GM10847 (cell line): ENCODE measurements around the gene MFAP2.

ENCODE experiments used
- POLR2A ChIP-seq: IDR thresholded peaks from 2 replicates; pipeline ENCODE4 v1.6.1; 2011; ENCODE audit not compliant: insufficient read length; ENCODE audit errors: extremely low read depth

Gene MFAP2

GRCh38 chr1:16980473-16981268 lies at the start of gene MFAP2:
TSS of gene MFAP2 (minus strand) at chr1:16980620. CDS start at chr1:16978273, 2,347 bp downstream.
- no peak for TF ChIP-seq POLR2A

GRCh38 chr1:17030206-17030605 lies 49.8 kb upstream of the MFAP2 start:
- TF ChIP-seq POLR2A = no peak

GRCh38 chr1:17028662-17029188 lies 48.3 kb upstream of the MFAP2 start:
- TF ChIP-seq POLR2A = no peak

- no peak for TF ChIP-seq POLR2A
These were observed 47.5 kb upstream of the MFAP2 start for GRCh38 chr1:17027900-17028299.

- no peak for TF ChIP-seq POLR2A
These were observed 47.0 kb upstream of the MFAP2 start for GRCh38 chr1:17027403-17027802.

GRCh38 chr1:17024721-17025120 lies 44.3 kb upstream of the MFAP2 start:
- TF ChIP-seq POLR2A = no peak

GRCh38 chr1:17023573-17023972 lies 43.2 kb upstream of the MFAP2 start:
- no peak for TF ChIP-seq POLR2A

GRCh38 chr1:17023102-17023501 lies 42.7 kb upstream of the MFAP2 start:
- no peak for TF ChIP-seq POLR2A

GRCh38 chr1:17021896-17022295 lies 41.5 kb upstream of the MFAP2 start:
- TF ChIP-seq POLR2A = no peak

- TF ChIP-seq POLR2A = no peak
These were observed 40.1 kb upstream of the MFAP2 start for GRCh38 chr1:17020502-17020901.

GRCh38 chr1:17018849-17019248 lies 38.4 kb upstream of the MFAP2 start:
- TF ChIP-seq POLR2A = no peak

- no peak for TF ChIP-seq POLR2A
These were observed 37.0 kb upstream of the MFAP2 start for GRCh38 chr1:17017435-17017834.

GRCh38 chr1:17016317-17016661 lies 35.9 kb upstream of the MFAP2 start:
- no peak for TF ChIP-seq POLR2A

- TF ChIP-seq POLR2A = no peak
These were observed 34.5 kb upstream of the MFAP2 start for GRCh38 chr1:17014671-17015567.

- no peak for TF ChIP-seq POLR2A
These were observed 33.3 kb upstream of the MFAP2 start for GRCh38 chr1:17013491-17014320.
